Astrocyte (in vitro differentiated cells and primary cell): ENCODE measurements around the gene KRTAP9-8.
"Not testable (repeated sequence)": the region's sequence is repeated elsewhere in the genome, so short reads cannot be mapped to it uniquely, and the experiment has no call there.

ENCODE experiments used
- EZH2 ChIP-seq: IDR thresholded peaks from 2 replicates; pipeline ENCODE4 v1.6.1; 2012; ENCODE audit warnings: mild to moderate bottlenecking, low read length, inconsistent platforms; ENCODE audit not compliant: insufficient read depth
- TF ChIP-seq, protein P1 (sequence below): IDR thresholded peaks from 2 replicates; pipeline ENCODE4 v1.5.1; 2011; ENCODE audit warnings: low read depth, mild to moderate bottlenecking, inconsistent platforms, low read length, moderate library complexity; ENCODE audit not compliant: insufficient read depth

DNA sequence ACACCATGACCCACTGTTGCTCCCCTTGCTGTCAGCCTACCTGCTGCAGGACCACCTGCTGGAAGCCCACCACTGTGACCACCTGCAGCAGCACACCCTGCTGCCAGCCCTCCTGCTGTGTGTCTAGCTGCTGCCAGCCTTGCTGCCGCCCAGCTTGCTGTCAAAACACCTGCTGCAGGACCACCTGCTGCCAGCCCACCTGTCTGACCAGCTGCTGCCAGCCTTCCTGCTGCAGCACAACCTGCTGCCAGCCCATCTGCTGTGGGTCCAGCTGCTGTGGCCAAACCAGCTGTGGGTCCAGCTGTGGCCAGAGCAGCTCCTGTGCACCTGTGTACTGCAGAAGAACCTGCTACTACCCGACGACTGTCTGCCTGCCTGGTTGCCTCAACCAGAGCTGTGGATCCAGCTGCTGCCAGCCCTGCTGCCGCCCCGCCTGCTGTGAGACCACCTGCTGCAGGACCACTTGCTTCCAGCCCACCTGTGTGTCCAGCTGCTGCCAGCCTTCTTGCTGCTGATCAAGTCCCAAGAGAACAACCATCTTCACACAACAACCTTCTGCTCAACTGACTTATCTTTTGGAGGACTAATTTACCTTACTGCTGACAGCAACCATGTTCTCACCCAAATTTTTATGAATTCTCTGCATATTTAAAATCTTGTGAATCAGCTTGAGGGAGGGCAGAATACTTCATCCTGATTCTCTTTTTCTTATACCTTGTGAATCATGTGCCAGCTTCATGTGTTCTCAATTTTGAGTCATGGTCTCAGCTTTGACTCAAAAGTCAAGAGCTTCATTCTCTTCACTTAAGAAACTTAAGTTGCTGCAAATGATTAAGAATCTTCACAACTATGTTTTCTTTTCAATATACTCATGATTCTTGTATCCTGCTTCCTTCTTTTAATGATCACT lies 17.8 kb downstream of the KRTAP9-8 start, which contains the start of gene KRTAP9-9:
- TF ChIP-seq, protein P1, sequence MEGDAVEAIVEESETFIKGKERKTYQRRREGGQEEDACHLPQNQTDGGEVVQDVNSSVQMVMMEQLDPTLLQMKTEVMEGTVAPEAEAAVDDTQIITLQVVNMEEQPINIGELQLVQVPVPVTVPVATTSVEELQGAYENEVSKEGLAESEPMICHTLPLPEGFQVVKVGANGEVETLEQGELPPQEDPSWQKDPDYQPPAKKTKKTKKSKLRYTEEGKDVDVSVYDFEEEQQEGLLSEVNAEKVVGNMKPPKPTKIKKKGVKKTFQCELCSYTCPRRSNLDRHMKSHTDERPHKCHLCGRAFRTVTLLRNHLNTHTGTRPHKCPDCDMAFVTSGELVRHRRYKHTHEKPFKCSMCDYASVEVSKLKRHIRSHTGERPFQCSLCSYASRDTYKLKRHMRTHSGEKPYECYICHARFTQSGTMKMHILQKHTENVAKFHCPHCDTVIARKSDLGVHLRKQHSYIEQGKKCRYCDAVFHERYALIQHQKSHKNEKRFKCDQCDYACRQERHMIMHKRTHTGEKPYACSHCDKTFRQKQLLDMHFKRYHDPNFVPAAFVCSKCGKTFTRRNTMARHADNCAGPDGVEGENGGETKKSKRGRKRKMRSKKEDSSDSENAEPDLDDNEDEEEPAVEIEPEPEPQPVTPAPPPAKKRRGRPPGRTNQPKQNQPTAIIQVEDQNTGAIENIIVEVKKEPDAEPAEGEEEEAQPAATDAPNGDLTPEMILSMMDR: not testable (repeated sequence)
- not testable (repeated sequence) for TF ChIP-seq EZH2
